HEK293T (cell line): Measurements from ENCODE around the gene CCPG1.

Experiments
- BHLHE40 ChIP-seq: fragments of 450-650 bp; IDR thresholded peaks from 2 replicates; pipeline ENCODE4 v1.6.1; 2016; ENCODE audit warnings: mild to moderate bottlenecking, moderate library complexity, borderline replicate concordance
- ELF4 ChIP-seq: fragments of 450-650 bp; IDR thresholded peaks from 2 replicates; pipeline ENCODE4 v1.6.1; 2017; ENCODE audit warnings: antibody characterized with exemption
- FOXK2 ChIP-seq: fragments of 450-650 bp; IDR thresholded peaks from 2 replicates; pipeline ENCODE4 v1.6.1; 2016; ENCODE audit warnings: mild to moderate bottlenecking
- FOXM1 ChIP-seq: fragments of 450-650 bp; IDR thresholded peaks from 2 replicates; pipeline ENCODE4 v1.6.1; 2017; ENCODE audit warnings: mild to moderate bottlenecking, borderline replicate concordance
- HDGF ChIP-seq: fragments of 450-650 bp; IDR thresholded peaks from 2 replicates; pipeline ENCODE4 v1.6.1; 2017; ENCODE audit warnings: antibody characterized with exemption, borderline replicate concordance
- L3MBTL2 ChIP-seq: fragments of 450-650 bp; conservative IDR thresholded peaks from 2 replicates; pipeline ENCODE4 v1.6.1; 2016; ENCODE audit warnings: mild to moderate bottlenecking
- LEF1 ChIP-seq: fragments of 450-650 bp; IDR thresholded peaks from 2 replicates; pipeline ENCODE4 v1.6.1; 2017; ENCODE audit warnings: mild to moderate bottlenecking, borderline replicate concordance
- SP1 ChIP-seq: fragments of 450-650 bp; IDR thresholded peaks from 2 replicates; pipeline ENCODE4 v1.6.1; 2017
- SUZ12 ChIP-seq: fragments of 450-650 bp; IDR thresholded peaks from 2 replicates; pipeline ENCODE4 v1.6.1; 2016; ENCODE audit warnings: mild to moderate bottlenecking
- TARDBP ChIP-seq: fragments of 450-650 bp; IDR thresholded peaks from 2 replicates; pipeline ENCODE4 v1.6.1; 2016
- ZNF384 ChIP-seq: fragments of 450-650 bp; IDR thresholded peaks from 2 replicates; pipeline ENCODE4 v1.6.1; 2016

GRCh38 chr15:55457401-55458022 lies 49.4 kb upstream of the CCPG1 start:
- TF ChIP-seq FOXM1 (no peak), SUZ12 (no peak), L3MBTL2 (no peak), LEF1 (no peak), TARDBP (no peak), ZNF384 (no peak), FOXK2 (no peak), SP1 (no peak), BHLHE40 (no peak), ELF4 (no peak), HDGF (no peak)
